CD4-positive, alpha-beta memory T cell (primary cell): ENCODE data around the gene SUGP2. TPM values are rescaled to one million over a fixed set of nuclear protein-coding genes. Genes with fewer than 3 reads are reported as not detected.
"Not testable (repeated sequence)": the region's sequence is repeated elsewhere in the genome, so short reads cannot be mapped to it uniquely, and the experiment has no call there.

Experiments
- CTCF ChIA-PET: fragments of 350-600 bp; sonication (Branson Sonifier 250); formaldehyde crosslinking; loops from one replicate; lab custom pipeline; 2021; ENCODE audit warnings: inconsistent platforms; ENCODE audit not compliant: partially characterized antibody; lab: Charles Lee
- POLR2A ChIA-PET: fragments of 350-600 bp; sonication (Branson Sonifier 250); formaldehyde crosslinking; loops from one replicate; lab custom pipeline; 2021; ENCODE audit not compliant: partially characterized antibody; lab: Charles Lee
- DNase-seq, 5 donors: peaks; one replicate each; pipeline versions ENCODE4 v3.0.0 to v3.0.0-alpha.2; 2020 to 2022; ENCODE audit warnings: mixed read lengths in 1 of 5
- H3K27ac ChIP-seq: one replicate; pipeline ENCODE4 v1.7.0; 2013; ENCODE audit warnings: low read depth, low read length
- H3K27me3 ChIP-seq: 2 replicates; pipeline ENCODE4 v1.7.0; 2013; ENCODE audit warnings: mild to moderate bottlenecking, low read length, moderate library complexity; ENCODE audit not compliant: insufficient read depth
- H3K36me3 ChIP-seq: 2 replicates; pipeline ENCODE4 v1.7.0; 2013; ENCODE audit warnings: mild to moderate bottlenecking, low read length, moderate library complexity; ENCODE audit not compliant: insufficient read depth
- H3K4me1 ChIP-seq: 2 replicates; pipeline ENCODE4 v1.7.0; 2013; ENCODE audit warnings: mild to moderate bottlenecking, low read length, moderate library complexity; ENCODE audit not compliant: insufficient read depth
- H3K4me3 ChIP-seq, 2 donors: one replicate each; pipeline ENCODE4 v1.7.0; 2013; ENCODE audit warnings: low read length in 2 of 2, mild to moderate bottlenecking in 1 of 2
- H3K9me3 ChIP-seq, 2 donors: one replicate each; pipeline ENCODE4 v1.7.0; 2013; ENCODE audit warnings: low read length in 2 of 2, control low read depth in 1 of 2; ENCODE audit not compliant: control insufficient read depth in 1 of 2
- H3K27ac Mint-ChIP-seq, 7 donors: one replicate each; pipeline ENCODE4 v1.8.0; 2020 to 2021; ENCODE audit warnings: mixed read lengths in 7 of 7, mild to moderate bottlenecking in 6 of 7, inconsistent platforms in 3 of 7, moderate library complexity in 3 of 7
- H3K27me3 Mint-ChIP-seq, 2 donors: one replicate each; pipeline ENCODE4 v1.8.0; 2020 to 2021; ENCODE audit warnings: mixed read lengths in 2 of 2
- H3K36me3 Mint-ChIP-seq, 2 donors: one replicate each; pipeline ENCODE4 v1.8.0; 2020 to 2021; ENCODE audit warnings: mixed read lengths in 2 of 2, inconsistent platforms in 1 of 2, mild to moderate bottlenecking in 1 of 2
- H3K4me1 Mint-ChIP-seq, 4 donors: one replicate each; pipeline ENCODE4 v1.8.0; 2020 to 2021; ENCODE audit warnings: mixed read lengths in 4 of 4, mild to moderate bottlenecking in 1 of 4
- H3K4me3 Mint-ChIP-seq, 8 donors: one replicate each; pipeline ENCODE4 v1.8.0; 2020 to 2021; ENCODE audit warnings: mixed read lengths in 8 of 8, mild to moderate bottlenecking in 7 of 8, moderate library complexity in 6 of 8, inconsistent platforms in 3 of 8
- H3K9me3 Mint-ChIP-seq, 8 donors: one replicate each; pipeline ENCODE4 v1.8.0; 2020 to 2021; ENCODE audit warnings: mixed read lengths in 8 of 8, mild to moderate bottlenecking in 5 of 8, inconsistent platforms in 3 of 8, moderate library complexity in 1 of 8
- intact Hi-C: fragments of 100-400 bp; cut with micrococcal nuclease; formaldehyde crosslinking; loops from one replicate; pipeline ENCODE4 v1.15.1; 2023
- polyA plus RNA-seq, 2 donors: library from polyadenylated mRNA; unstranded; fragments of 300-500 nt; fragmentation: Illumina TruSeq; gene quantifications; one replicate each; pipeline ENCODE4 v1.2.3, GENCODE V29; 2021
- total RNA-seq, 2 experiments: library from RNA; stranded (reverse); gene quantifications; one replicate each; pipeline ENCODE4 v1.2.3, GENCODE V29; 2021

The SUGP2 gene
- total and polyA plus RNA-seq, 4 experiments from 2014 or later: 3.9 to 113 (median 59.6) TPM

GRCh38 chr19:18961767-18962620, 71.3 kb downstream of the SUGP2 start:
- CTCF ChIA-PET: no interaction called here
- H3K4me1 Mint-ChIP-seq: peaks cover 5 to 14% (median 10%) of the 10 kb centered on the region in 4 donors

DNA sequence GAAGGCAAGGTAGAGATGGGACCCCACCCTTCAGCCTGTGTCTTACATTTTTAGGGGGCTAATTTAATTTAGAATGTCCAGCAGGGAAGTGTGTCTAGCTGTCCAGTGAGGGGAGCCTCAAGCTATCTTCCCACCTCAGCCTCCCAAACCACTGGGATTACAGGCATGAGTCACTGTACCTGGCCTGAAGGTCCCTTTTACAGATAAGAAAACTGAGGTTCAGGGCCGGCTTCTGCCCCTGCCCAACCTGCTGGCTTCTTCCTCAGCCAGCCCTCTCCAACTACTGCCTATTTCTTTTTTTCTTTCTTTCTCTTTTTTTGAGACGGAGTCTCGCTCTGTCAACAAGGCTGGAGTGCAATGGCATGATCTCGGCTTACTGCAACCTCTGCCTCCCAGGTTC, 72.9 kb downstream of the SUGP2 start:
- DNase-seq: no peak
- ChIA-PET POLR2A (no interaction called here), CTCF (no interaction called here)
- Mint-ChIP-seq H3K27me3 (peaks cover 0 to 7% of the 10 kb centered on the region in 2 donors), H3K4me1 (peaks cover 5 to 14% (median 10%) of the 10 kb centered on the region in 4 donors), H3K9me3 (peaks cover 0 to 2% (median 0%) of the 10 kb centered on the region in 8 donors), H3K4me3 (no peak overlapping the region), H3K27ac (no peak overlapping the region), H3K36me3 (no peaks in the 10 kb centered on the region)
- intact Hi-C loops: no loop called here
- peaks cover 9% of the 10 kb centered on the region for H3K4me1 ChIP-seq
- no peaks in the 10 kb centered on the region for H3K9me3 ChIP-seq
- H3K36me3 ChIP-seq: no peaks in the 10 kb centered on the region
- no peak overlapping the region for H3K4me3 ChIP-seq
- no peak overlapping the region for H3K27ac ChIP-seq
- H3K27me3 ChIP-seq: no peaks in the 10 kb centered on the region

More at GRCh38 chr19:18961767-18962620, 71.3 kb downstream of the SUGP2 start:
- intact Hi-C loops: no loop called here
- H3K4me1 ChIP-seq: peaks cover 9% of the 10 kb centered on the region
- H3K36me3 ChIP-seq: no peaks in the 10 kb centered on the region
- DNase-seq: no peak
- POLR2A ChIA-PET: no interaction called here
- no peak overlapping the region for H3K4me3 ChIP-seq
- Mint-ChIP-seq H3K4me3 (peak overlapping the region in 7 of 8 donors; percentile 15 to 60 (median 49)), H3K27me3 (peaks cover 4 to 9% of the 10 kb centered on the region in 2 donors), H3K36me3 (no peaks in the 10 kb centered on the region), H3K9me3 (peaks cover 0 to 2% (median 0%) of the 10 kb centered on the region in 8 donors), H3K27ac (peak overlapping the region in 2 of 7 donors; percentile 5 to 9)
- H3K27ac ChIP-seq: no peak overlapping the region
- no peaks in the 10 kb centered on the region for H3K27me3 ChIP-seq
- no peaks in the 10 kb centered on the region for H3K9me3 ChIP-seq

- no peaks in the 10 kb centered on the region for H3K4me1 Mint-ChIP-seq
- peaks cover 0 to 4% (median 0%) of the 10 kb centered on the region in 8 donors for H3K9me3 Mint-ChIP-seq
- no peaks in the 10 kb centered on the region for H3K36me3 ChIP-seq
- intact Hi-C loops: no loop called here
- H3K27me3 ChIP-seq: no peaks in the 10 kb centered on the region
- CTCF ChIA-PET: no interaction called here
- no peak for DNase-seq
- H3K27ac Mint-ChIP-seq: no peak overlapping the region
- POLR2A ChIA-PET: no interaction called here
- no peak overlapping the region for H3K4me3 ChIP-seq
- peaks cover 0 to 1% of the 10 kb centered on the region in 2 donors for H3K27me3 Mint-ChIP-seq
- H3K9me3 ChIP-seq: no peaks in the 10 kb centered on the region
- H3K27ac ChIP-seq: no peak overlapping the region
- H3K4me1 ChIP-seq: no peaks in the 10 kb centered on the region
- H3K4me3 Mint-ChIP-seq: no peak overlapping the region
- H3K36me3 Mint-ChIP-seq: no peaks in the 10 kb centered on the region
Observed at GRCh38 chr19:18955042-18955441, 78.3 kb downstream of the SUGP2 start.

DNA sequence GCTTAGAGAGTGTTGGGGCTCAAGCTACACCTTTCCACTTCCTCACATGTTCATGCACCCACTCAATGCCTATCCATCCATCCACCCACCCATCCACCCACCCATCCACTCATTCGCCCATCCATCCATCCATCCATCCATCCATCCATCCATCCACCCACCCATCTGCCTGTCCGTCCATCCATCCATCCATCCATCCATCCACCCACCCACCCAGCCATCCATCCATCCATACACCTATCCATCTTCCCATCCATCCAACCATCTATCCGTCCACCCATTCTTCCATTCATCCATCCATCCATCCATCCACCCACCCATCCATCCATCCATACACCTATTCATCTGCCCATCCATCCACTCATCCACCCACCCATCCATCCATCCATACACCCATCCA, 79.2 kb downstream of the SUGP2 start:
- ChIA-PET POLR2A (no interaction called here), CTCF (no interaction called here)
- peaks cover 0 to 1% of the 10 kb centered on the region in 2 donors for H3K27me3 Mint-ChIP-seq
- no peaks in the 10 kb centered on the region for H3K36me3 Mint-ChIP-seq
- no peak for DNase-seq
- H3K4me3 ChIP-seq: no peak overlapping the region
- intact Hi-C loops: no loop called here
- no peak overlapping the region for H3K4me3 Mint-ChIP-seq
- no peaks in the 10 kb centered on the region for H3K27me3 ChIP-seq
- H3K27ac Mint-ChIP-seq: no peak overlapping the region
- no peaks in the 10 kb centered on the region for H3K4me1 ChIP-seq
- H3K9me3 Mint-ChIP-seq: peaks cover 0 to 4% (median 0%) of the 10 kb centered on the region in 8 donors
- no peak overlapping the region for H3K27ac ChIP-seq
- H3K36me3 ChIP-seq: no peaks in the 10 kb centered on the region
- no peaks in the 10 kb centered on the region for H3K9me3 ChIP-seq
- no peaks in the 10 kb centered on the region for H3K4me1 Mint-ChIP-seq

- CTCF ChIA-PET, H3K4me3 ChIP-seq, H3K9me3 Mint-ChIP-seq, POLR2A ChIA-PET, H3K9me3 ChIP-seq, DNase-seq, H3K27me3 ChIP-seq, H3K4me3 Mint-ChIP-seq, H3K36me3 Mint-ChIP-seq, H3K27me3 Mint-ChIP-seq, H3K4me1 ChIP-seq, H3K27ac ChIP-seq, intact Hi-C loops, H3K36me3 ChIP-seq, H3K4me1 Mint-ChIP-seq, H3K27ac Mint-ChIP-seq: not testable (repeated sequence)
Observed at GRCh38 chr19:18952364-18953003, 80.8 kb downstream of the SUGP2 start.

DNA sequence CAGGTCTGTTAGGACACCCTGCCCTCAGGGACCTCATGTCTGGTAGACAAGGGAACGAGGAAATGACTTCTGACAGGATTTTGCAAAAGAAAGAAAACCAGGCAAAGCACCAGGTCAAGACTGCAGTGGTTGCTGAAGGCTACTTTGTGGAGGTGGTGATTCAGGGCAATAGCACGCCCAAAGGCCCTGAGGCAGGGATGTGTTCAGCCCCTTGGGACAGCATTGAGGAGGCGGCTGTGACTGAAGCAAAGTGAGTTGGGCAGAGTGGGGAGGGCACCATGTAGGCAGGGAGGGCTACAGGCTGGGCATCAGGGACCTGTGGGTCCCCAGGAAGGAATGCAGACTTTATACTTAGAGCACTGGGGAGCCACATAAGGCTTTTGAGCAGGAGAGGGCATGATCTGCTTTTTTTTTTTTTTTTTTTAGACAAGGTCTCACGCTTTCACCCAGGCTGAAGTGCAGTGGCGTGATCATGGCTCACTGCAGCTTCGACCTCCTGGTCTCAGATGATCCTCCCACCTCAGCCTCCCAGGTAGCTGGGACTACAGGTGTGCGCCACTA, 81.5 kb downstream of the SUGP2 start:
- Mint-ChIP-seq H3K4me1 (peaks cover 0 to 8% (median under 1%) of the 10 kb centered on the region in 4 donors), H3K4me3 (no peak overlapping the region), H3K27ac (no peak overlapping the region), H3K36me3 (no peaks in the 10 kb centered on the region), H3K27me3 (peaks cover 0 to 6% of the 10 kb centered on the region in 2 donors), H3K9me3 (peaks cover 0 to 4% (median 0%) of the 10 kb centered on the region in 8 donors)
- Histone ChIP-seq H3K4me3 (no peak overlapping the region), H3K9me3 (no peaks in the 10 kb centered on the region), H3K27ac (no peak overlapping the region), H3K36me3 (no peaks in the 10 kb centered on the region), H3K27me3 (no peaks in the 10 kb centered on the region), H3K4me1 (no peaks in the 10 kb centered on the region)
- intact Hi-C loops: no loop called here
- DNase-seq: no peak
- POLR2A ChIA-PET: no interaction called here
- CTCF ChIA-PET: no interaction called here

GRCh38 chr19:18949858-18950257, 83.5 kb downstream of the SUGP2 start:
- no peak for DNase-seq
- Histone ChIP-seq H3K4me3 (no peak overlapping the region), H3K36me3 (no peaks in the 10 kb centered on the region), H3K27ac (no peak overlapping the region), H3K4me1 (no peaks in the 10 kb centered on the region), H3K9me3 (no peaks in the 10 kb centered on the region), H3K27me3 (no peaks in the 10 kb centered on the region)
- Mint-ChIP-seq H3K27me3 (peaks cover 0 to 8% of the 10 kb centered on the region in 2 donors), H3K4me1 (peaks cover 2 to 17% (median 5%) of the 10 kb centered on the region in 4 donors), H3K36me3 (no peaks in the 10 kb centered on the region), H3K4me3 (no peak overlapping the region), H3K9me3 (peaks cover 0 to under 1% (median 0%) of the 10 kb centered on the region in 8 donors), H3K27ac (no peak overlapping the region)
- intact Hi-C loops: no loop called here
- ChIA-PET POLR2A (interaction anchor here (0.6 kb wide), 1 partner anchor 89 kb away, joined by 3 read pairs; no protein-coding TSS in a partner anchor), CTCF (interaction anchor here (0.7 kb wide), 1 partner anchor 480 kb away, joined by 3 read pairs; no protein-coding TSS in a partner anchor)
